Neutrophil (primary cell): ENCODE measurements around the gene AP3B1.

Experiments
- H3K27ac ChIP-seq: fragments of 200-600 bp; sonication (generic); 2 replicates; pipeline ENCODE4 v1.5.1; 2016; ENCODE audit warnings: mild to moderate bottlenecking, moderate library complexity
- H3K27me3 ChIP-seq: fragments of 200-600 bp; sonication (generic); 2 replicates; pipeline ENCODE4 v1.6.0; 2016; ENCODE audit warnings: mild to moderate bottlenecking
- H3K36me3 ChIP-seq: fragments of 200-600 bp; sonication (generic); 2 replicates; pipeline ENCODE4 v1.5.1; 2017
- H3K4me1 ChIP-seq, 2 experiments: fragments of 200-600 bp in 1 of 2; sonication (generic) in 1 of 2; 1 replicate in 1 of 2; 2 replicates in 1 of 2; pipeline versions ENCODE4 v1.5.1 to v1.6.1; 2013 to 2016; ENCODE audit warnings: low read depth in 1 of 2, low read length in 1 of 2, mild to moderate bottlenecking in 1 of 2, moderate library complexity in 1 of 2; ENCODE audit not compliant: control insufficient read depth in 1 of 2, insufficient read depth in 1 of 2
- H3K4me3 ChIP-seq, 2 experiments: fragments of 200-600 bp in 1 of 2; sonication (generic) in 1 of 2; 1 replicate in 1 of 2; 2 replicates in 1 of 2; pipeline ENCODE4 v1.5.1; 2013 to 2016; ENCODE audit warnings: low read depth in 1 of 2, low read length in 1 of 2, mild to moderate bottlenecking in 1 of 2, moderate library complexity in 1 of 2
- H3K9me3 ChIP-seq: fragments of 200-600 bp; sonication (generic); 2 replicates; pipeline ENCODE4 v1.5.1; 2016
- TF ChIP-seq, protein P1 (sequence below): fragments of 200-600 bp; sonication (generic); IDR thresholded peaks from 2 replicates; pipeline ENCODE4 v1.5.1; 2016; ENCODE audit warnings: antibody characterized with exemption

AP3B1 gene

DNA sequence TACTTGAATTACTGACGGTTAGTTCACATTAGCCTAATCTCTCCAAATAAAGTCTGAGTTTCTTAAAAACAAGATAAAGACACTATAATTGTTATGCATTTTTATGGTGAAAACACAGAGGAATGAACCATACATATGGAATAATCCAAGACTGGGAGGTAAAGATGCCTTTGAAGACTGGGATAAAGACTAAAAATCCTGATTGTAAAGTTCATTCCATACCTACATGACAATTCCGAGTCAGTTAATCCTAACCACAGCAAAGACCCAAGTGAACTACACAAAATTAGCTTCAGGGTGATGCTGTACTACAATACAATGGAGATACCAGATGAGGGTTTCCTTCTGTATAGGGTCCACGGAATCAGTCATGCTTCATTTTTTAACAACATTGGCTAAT is 6.3 kb downstream of the AP3B1 start:
- Histone ChIP-seq H3K36me3 (no peaks in the 10 kb centered on the region), H3K27ac (no peak overlapping the region), H3K9me3 (no peaks in the 10 kb centered on the region), H3K4me3 (no peak overlapping the region), H3K27me3 (no peaks in the 10 kb centered on the region), H3K4me1 (peaks cover 27 to 31% of the 10 kb centered on the region in 2 experiments)
- TF ChIP-seq, protein P1, sequence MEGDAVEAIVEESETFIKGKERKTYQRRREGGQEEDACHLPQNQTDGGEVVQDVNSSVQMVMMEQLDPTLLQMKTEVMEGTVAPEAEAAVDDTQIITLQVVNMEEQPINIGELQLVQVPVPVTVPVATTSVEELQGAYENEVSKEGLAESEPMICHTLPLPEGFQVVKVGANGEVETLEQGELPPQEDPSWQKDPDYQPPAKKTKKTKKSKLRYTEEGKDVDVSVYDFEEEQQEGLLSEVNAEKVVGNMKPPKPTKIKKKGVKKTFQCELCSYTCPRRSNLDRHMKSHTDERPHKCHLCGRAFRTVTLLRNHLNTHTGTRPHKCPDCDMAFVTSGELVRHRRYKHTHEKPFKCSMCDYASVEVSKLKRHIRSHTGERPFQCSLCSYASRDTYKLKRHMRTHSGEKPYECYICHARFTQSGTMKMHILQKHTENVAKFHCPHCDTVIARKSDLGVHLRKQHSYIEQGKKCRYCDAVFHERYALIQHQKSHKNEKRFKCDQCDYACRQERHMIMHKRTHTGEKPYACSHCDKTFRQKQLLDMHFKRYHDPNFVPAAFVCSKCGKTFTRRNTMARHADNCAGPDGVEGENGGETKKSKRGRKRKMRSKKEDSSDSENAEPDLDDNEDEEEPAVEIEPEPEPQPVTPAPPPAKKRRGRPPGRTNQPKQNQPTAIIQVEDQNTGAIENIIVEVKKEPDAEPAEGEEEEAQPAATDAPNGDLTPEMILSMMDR: no peak

DNA sequence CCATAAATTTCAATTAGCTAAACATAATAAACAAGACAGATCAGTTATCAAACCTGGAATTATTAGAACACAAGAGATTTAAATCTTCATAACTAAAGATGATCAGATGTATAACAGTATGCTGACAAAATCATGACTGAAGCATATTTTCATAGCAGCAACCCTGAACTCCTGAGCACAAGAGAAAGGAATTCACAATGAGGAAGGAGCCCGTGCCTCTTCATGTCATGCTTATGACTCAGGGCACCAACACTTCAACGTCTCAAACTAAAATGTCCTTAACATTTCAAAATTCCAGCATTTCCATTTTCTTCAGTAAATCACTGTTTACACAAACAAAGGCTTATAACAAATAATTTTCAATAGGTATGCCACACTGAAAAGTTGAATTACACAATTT is 6.7 kb downstream of the AP3B1 start:
- Histone ChIP-seq H3K4me1 (peaks cover 27 to 28% of the 10 kb centered on the region in 2 experiments), H3K4me3 (no peak overlapping the region), H3K27me3 (no peaks in the 10 kb centered on the region), H3K36me3 (no peaks in the 10 kb centered on the region), H3K9me3 (no peaks in the 10 kb centered on the region), H3K27ac (no peak overlapping the region)
- TF ChIP-seq, protein P1: no peak

DNA sequence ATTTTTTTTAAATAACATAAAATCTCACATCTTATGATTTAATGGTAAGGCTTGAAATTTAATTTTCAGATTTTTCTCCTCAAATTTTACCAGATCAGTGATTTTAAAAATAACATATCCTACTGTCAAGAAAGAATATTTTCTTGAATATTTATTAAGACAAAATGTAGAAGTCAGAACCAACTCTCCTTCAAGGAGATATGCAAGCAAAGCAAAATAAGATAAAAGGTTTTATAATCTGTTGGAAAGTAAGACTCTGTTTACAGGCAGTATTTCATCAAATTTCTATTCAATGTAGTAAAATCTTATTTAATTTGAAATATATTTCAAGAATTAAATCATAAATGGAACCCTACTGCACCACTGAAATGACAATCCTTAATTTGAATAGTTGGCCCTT is 7.3 kb downstream of the AP3B1 start:
- Histone ChIP-seq H3K27me3 (no peaks in the 10 kb centered on the region), H3K4me3 (no peak overlapping the region), H3K4me1 (peaks cover 24% of the 10 kb centered on the region in 2 experiments), H3K27ac (no peak overlapping the region), H3K9me3 (no peaks in the 10 kb centered on the region), H3K36me3 (no peaks in the 10 kb centered on the region)
- TF ChIP-seq, protein P1: no peak

DNA sequence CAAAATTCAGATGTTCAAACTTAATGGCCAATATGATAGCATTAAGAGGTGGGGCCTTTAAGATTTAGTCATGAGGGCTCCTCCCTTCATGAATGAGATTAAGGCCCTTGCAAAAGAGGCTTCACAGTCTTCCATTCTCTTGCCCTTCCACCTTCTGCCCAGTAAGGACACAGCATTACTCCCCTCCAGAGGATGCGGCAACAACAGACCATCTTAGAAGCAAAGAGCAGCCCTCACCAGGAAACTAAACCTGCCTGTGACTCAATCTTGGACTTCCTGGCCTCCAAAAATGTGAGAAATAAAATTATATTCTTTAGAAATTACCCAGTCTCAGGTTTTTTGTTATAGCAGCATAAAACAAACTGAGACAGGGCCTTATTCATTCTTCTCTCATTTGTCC is 8.2 kb downstream of the AP3B1 start:
- TF ChIP-seq, protein P1: no peak

DNA sequence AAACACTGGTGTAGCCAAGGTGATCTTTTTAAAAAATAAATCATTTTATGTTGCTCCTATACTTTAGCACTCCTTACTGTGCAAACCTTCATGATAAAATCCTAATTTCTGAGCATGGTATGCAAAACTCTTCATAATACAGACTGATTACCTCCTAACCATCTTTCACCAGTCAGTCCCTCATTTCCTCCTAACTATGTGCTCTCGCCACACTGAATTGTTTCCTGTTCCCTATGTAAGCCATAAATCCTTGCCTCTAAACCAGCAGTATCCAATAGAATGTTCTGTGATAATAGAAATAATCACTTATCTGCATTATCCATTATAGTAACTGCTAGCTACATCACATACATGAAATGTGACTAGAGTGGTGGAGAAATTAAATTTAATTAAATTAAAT is 10.7 kb downstream of the AP3B1 start:
- TF ChIP-seq, protein P1: no peak
- Histone ChIP-seq H3K9me3 (no peaks in the 10 kb centered on the region), H3K27ac (no peak overlapping the region), H3K27me3 (no peaks in the 10 kb centered on the region), H3K36me3 (no peaks in the 10 kb centered on the region), H3K4me1 (peaks cover 7 to 9% of the 10 kb centered on the region in 2 experiments), H3K4me3 (no peak overlapping the region)

More for the DNA sequence above, 8.2 kb downstream of the AP3B1 start:
- no peaks in the 10 kb centered on the region for H3K27me3 ChIP-seq
- no peaks in the 10 kb centered on the region for H3K9me3 ChIP-seq
- H3K27ac ChIP-seq: no peak overlapping the region
- peaks cover 23 to 24% of the 10 kb centered on the region in 2 experiments for H3K4me1 ChIP-seq
- H3K36me3 ChIP-seq: no peaks in the 10 kb centered on the region
- no peak overlapping the region for H3K4me3 ChIP-seq

DNA sequence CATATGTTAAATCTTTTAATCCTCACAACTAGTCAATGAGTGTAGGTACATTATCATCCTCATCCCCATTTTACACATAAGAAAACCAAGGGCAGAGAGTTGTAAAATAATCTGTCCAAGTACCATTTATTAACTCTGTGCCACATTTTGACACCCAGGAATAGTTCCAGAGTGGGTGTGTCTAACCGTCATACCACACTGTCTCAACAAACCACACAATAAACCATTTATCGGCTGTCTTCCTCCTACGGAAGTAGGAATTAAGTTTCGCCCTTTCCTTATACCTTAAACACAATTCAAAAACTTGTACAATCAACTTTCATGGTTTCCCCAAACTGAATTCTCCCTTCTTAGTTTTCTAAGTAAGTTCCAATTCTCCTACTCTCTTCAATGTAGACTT is 11.4 kb downstream of the AP3B1 start:
- Histone ChIP-seq H3K9me3 (no peaks in the 10 kb centered on the region), H3K27ac (no peak overlapping the region), H3K27me3 (no peaks in the 10 kb centered on the region), H3K36me3 (no peaks in the 10 kb centered on the region), H3K4me1 (peaks cover 7 to 9% of the 10 kb centered on the region in 2 experiments), H3K4me3 (no peak overlapping the region)
- TF ChIP-seq, protein P1: no peak
